ENCODE measurements around the gene FOXP1. TPM values are rescaled to one million over a fixed set of nuclear protein-coding genes. Genes with fewer than 3 reads are reported as not detected.

Gene FOXP1
- total and polyA plus RNA-seq, 2 of the 13 experiments (the other 11 are each of a cell fraction or from before 2014, with no cell fraction given): 40.4 to 59.0 TPM

DNA sequence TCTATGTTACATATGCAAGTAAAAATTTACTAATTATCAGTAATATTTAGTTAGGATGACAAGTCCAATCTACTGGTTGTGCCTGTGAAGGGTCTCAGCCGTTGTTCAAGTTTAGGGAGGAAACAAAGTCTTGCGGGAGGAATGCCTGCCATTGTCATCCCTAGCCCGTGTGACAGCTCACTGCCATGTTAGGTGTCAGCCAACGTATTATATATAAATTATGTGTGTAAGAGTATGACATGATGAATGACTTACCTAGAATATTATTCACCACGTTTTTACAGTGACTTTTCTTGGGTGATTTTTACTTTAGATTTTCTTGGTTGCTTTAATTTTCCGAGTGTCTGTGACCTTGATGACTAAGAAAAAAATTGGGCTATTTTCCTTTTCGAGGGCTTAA, 656.7 kb downstream of the FOXP1 start:
- intact Hi-C loops (cut with micrococcal nuclease; ENCODE audit: unreplicated experiment): no loop called here
- H3K9ac ChIP-seq (ENCODE audit: insufficient read depth, low read depth, low read length): no peak overlapping the region
- no peaks in the 10 kb centered on the region for H3K9me3 ChIP-seq (ENCODE audit: low read length)
- no peaks in the 10 kb centered on the region for H3K36me3 ChIP-seq (replicated peaks in 1 of 2; ENCODE audit: control insufficient read depth in 1 of 2, insufficient read depth in 2 of 2, low read length in 2 of 2)
- no peaks in the 10 kb centered on the region for H3K4me1 ChIP-seq (ENCODE audit: insufficient read depth, low read length)
- H3K4me3 ChIP-seq (replicated peaks in 1 of 3; ENCODE audit: insufficient read depth in 1 of 3, low read depth in 2 of 3, low read length in 3 of 3): no peak overlapping the region
- H3K27me3 ChIP-seq (ENCODE audit: control insufficient read depth in 1 of 2, insufficient read depth in 2 of 2, low read length in 2 of 2): 0 out of 5 replicates have a peak, but pooled peaks cover 0 to 3% of the 10 kb centered on the region in 2 experiments
- POLR2A ChIA-PET: no interaction called here
- no peak overlapping the region for H3K27ac ChIP-seq (ENCODE audit: extremely low read length, insufficient read depth, low read length)
- TF ChIP-seq ZNF605 (CRISPR knock-in tag; IDR thresholded peaks at IDR 0.05) (no peak), GLI4 (CRISPR knock-in tag; IDR thresholded peaks at IDR 0.05; ENCODE audit: borderline replicate concordance) (no peak), TOPORS (CRISPR knock-in tag; IDR thresholded peaks at IDR 0.05) (no peak), MATR3 (CRISPR knock-in tag; IDR thresholded peaks at IDR 0.05) (no peak), ZNF468 (CRISPR knock-in tag; IDR thresholded peaks at IDR 0.05) (no peak), MTA1 (CRISPR knock-in tag; IDR thresholded peaks at IDR 0.05; ENCODE audit: borderline replicate concordance) (no peak), SKI (IDR thresholded peaks at IDR 0.05; ENCODE audit: partially characterized antibody) (no peak), TAF15 (IDR thresholded peaks at IDR 0.05; ENCODE audit: low read depth, low read length, poor library complexity, severe bottlenecking) (no peak), MAFG (CRISPR knock-in tag; IDR thresholded peaks at IDR 0.05) (no peak), GTF3A (CRISPR knock-in tag; conservative IDR thresholded peaks at IDR 0.05) (no peak), MIER2 (CRISPR knock-in tag; IDR thresholded peaks at IDR 0.05) (no peak), BRCA1 (CRISPR knock-in tag; IDR thresholded peaks at IDR 0.05) (no peak), KDM5B (CRISPR knock-in tag; IDR thresholded peaks at IDR 0.05; ENCODE audit: borderline replicate concordance) (no peak), THAP11 (CRISPR knock-in tag; IDR thresholded peaks at IDR 0.05) (no peak)
- TF ChIP-seq, protein P1, sequence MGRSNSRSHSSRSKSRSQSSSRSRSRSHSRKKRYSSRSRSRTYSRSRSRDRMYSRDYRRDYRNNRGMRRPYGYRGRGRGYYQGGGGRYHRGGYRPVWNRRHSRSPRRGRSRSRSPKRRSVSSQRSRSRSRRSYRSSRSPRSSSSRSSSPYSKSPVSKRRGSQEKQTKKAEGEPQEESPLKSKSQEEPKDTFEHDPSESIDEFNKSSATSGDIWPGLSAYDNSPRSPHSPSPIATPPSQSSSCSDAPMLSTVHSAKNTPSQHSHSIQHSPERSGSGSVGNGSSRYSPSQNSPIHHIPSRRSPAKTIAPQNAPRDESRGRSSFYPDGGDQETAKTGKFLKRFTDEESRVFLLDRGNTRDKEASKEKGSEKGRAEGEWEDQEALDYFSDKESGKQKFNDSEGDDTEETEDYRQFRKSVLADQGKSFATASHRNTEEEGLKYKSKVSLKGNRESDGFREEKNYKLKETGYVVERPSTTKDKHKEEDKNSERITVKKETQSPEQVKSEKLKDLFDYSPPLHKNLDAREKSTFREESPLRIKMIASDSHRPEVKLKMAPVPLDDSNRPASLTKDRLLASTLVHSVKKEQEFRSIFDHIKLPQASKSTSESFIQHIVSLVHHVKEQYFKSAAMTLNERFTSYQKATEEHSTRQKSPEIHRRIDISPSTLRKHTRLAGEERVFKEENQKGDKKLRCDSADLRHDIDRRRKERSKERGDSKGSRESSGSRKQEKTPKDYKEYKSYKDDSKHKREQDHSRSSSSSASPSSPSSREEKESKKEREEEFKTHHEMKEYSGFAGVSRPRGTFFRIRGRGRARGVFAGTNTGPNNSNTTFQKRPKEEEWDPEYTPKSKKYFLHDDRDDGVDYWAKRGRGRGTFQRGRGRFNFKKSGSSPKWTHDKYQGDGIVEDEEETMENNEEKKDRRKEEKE (IDR thresholded peaks at IDR 0.05): no peak
- TF ChIP-seq, protein P2, sequence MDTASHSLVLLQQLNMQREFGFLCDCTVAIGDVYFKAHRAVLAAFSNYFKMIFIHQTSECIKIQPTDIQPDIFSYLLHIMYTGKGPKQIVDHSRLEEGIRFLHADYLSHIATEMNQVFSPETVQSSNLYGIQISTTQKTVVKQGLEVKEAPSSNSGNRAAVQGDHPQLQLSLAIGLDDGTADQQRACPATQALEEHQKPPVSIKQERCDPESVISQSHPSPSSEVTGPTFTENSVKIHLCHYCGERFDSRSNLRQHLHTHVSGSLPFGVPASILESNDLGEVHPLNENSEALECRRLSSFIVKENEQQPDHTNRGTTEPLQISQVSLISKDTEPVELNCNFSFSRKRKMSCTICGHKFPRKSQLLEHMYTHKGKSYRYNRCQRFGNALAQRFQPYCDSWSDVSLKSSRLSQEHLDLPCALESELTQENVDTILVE (CRISPR knock-in tag; IDR thresholded peaks at IDR 0.05): no peak
- H4K20me1 ChIP-seq (ENCODE audit: insufficient read depth, low read length): no peaks in the 10 kb centered on the region
- ATAC-seq (no peak), FAIRE-seq (no peak), DNase-seq (ENCODE audit: low spot score) (no peak)
- H2AFZ ChIP-seq (ENCODE audit: low read length): no peak overlapping the region
- H3K4me2 ChIP-seq (ENCODE audit: low read depth, low read length): no peak overlapping the region
- 16% methylated on average over 7 of the region's 7 CpGs for WGBS (ENCODE audit: low lambda C conversion rate)
- in situ Hi-C loops (cut with HindIII; ENCODE audit: extremely low pct_ligation_motif_present, low pct_unique_long_range_greater_than_20kb): no loop called here
- no peaks in the 10 kb centered on the region for H3K79me2 ChIP-seq (ENCODE audit: insufficient read depth, low read length)
- no TSS peak for BruUV-seq (replicated peaks)
- CTCF ChIA-PET (ENCODE audit: low intra/inter-chr PET ratio, low total read pairs): no interaction called here
